Activated T-cell treated with anti-CD3 and anti-CD28 coated beads for 48 hours (primary cell): ENCODE data around the gene KIF6.

Source experiments
- DNase-seq: peaks from one replicate; pipeline ENCODE4 v3.0.0-alpha.2; 2020; ENCODE audit warnings: low read depth

The KIF6 gene

GRCh38 chr6:39599341-39599740 lies 125.9 kb downstream of the KIF6 start:
- no peak for DNase-seq

DNA sequence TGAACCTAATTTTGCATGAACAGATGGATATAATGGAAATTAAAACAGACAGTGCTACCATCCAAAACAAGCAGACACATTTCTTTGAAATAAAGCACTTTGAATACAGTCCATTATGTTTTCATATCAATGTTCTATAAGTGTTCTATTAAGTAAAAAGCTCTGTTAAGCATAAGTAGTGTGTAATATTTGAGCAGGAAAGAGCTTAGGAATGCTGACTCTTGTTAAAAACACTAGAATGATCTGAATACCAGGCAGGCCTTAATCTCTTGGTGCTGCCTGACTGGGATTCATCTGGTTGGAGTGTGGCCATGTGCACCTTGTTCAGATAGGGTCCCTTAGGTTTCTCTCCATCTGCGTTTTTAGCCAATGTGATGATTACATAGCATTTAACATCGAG lies 130.9 kb downstream of the KIF6 start:
- DNase-seq: no peak

- DNase-seq: no peak
These were observed 131.6 kb downstream of the KIF6 start for GRCh38 chr6:39593646-39594045.

DNA sequence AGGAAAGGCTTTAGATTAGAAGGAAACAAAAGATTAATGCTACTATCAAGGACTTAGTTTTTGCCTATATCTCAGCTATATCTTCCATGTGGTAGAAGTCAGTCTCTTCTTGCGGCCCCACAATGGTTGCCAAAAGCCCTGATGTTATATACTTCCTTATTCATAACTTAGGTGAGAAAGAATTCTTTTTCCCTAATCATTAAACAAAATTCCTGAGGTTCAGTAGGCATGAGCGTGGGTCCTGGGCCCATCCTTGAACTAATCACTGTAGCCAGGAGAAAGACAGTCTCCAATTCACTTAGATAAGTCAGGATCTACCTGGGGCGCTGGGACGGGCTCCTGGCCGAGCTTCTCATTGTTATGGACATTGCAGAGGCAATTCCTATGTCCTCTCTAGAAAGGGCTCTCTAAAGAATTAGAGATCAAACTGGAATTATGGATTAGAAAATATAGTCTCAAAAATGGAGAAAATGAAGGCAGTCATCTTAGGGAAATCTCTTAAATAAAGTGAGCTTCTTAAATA lies 134.3 kb downstream of the KIF6 start:
- DNase-seq: no peak

DNA sequence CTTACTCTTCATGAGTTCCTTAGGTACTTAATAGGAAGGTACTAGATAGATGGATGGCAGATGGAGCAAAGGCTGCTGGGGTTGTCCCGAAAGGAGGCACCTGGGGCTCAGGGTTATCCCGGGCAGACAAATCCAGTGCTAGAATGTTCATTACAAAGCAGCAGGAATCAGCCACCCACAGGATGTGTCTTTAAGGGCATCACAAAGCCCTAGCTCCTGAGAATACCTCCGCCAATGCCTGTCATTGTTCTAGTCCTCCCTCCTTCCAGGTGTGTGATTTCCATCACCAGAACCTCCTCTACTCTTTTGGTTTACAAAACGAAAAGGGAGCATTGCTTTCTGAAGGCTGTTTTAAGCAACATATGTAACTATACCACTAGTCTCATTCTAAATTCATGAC lies 138.1 kb downstream of the KIF6 start:
- DNase-seq: no peak

DNA sequence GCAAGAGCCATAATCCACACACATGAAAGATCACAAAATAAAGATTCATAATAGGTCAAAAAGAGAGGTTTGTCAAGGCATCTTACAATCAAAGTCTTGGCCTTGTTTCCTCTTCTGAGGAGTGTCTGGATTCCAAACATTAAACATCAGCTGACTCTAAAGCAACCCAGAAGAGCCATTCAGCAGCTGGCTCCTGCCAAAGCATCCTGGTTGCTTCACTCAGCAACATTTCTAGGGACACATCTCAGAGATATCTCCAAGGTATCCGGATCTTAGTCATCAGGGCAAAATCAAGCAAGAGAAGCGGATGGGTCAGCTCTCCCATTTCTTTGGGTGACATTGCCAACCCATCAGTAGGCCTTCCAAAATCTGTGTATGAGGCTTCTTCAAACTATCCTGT lies 139.6 kb downstream of the KIF6 start:
- DNase-seq: no peak

- DNase-seq: no peak
These were observed 147.6 kb downstream of the KIF6 start for GRCh38 chr6:39577446-39578165.

- DNase-seq: no peak
These were observed 148.5 kb downstream of the KIF6 start for GRCh38 chr6:39576556-39577303.

GRCh38 chr6:39574991-39575390 lies 150.2 kb downstream of the KIF6 start:
- DNase-seq: no peak

GRCh38 chr6:39573541-39573940 lies 151.7 kb downstream of the KIF6 start:
- DNase-seq: no peak

DNA sequence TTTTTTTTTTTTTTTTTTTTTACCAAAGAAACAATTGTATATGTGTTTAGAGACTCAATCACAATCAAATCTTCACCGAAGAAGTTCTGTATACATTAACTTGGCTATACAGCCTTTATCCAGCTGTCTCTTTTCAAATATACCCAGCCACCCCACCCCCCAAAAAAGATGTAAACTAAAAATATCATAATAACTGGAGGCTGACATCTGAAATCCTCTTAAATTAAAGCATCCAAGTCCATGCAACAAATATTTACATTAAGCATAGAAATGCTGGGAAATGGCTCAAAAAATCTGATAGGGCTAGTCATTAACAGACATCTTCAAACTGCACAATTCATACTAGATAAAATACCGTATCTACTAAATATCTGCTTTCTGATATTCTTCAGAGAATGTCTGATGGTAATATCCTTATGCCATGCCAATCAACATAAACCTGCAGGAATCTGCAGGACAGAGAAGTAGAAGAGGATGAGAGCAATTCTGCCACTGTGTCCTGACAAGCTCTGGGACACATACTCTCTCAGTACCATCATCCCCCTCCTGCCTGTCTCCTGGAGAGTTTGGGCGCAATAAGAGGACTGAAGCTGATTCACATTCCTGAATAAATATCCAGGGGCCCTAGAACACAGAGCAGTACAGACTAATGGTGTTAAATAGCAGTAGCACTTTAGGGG lies 152.4 kb downstream of the KIF6 start:
- no peak for DNase-seq

DNA sequence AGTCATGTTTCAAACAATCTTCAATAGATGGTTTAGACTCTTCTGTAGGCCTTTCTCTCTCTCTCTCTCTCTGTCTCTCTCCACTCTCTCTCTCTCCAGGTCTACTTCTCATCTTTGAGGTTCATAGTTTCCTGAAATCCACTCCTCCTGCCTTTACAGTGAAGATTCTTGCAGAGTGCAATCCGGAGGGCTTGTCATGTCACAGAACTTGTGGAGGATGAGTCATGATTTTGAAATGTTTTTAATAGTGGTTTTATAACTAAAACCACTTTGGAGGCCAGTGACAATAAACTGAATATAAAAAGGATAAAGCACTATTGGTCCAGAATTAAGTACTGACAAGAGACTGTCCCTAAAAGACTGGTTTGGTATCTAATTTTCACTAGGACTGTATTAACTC lies 156.3 kb downstream of the KIF6 start:
- DNase-seq: no peak

GRCh38 chr6:39567091-39567490 lies 158.1 kb downstream of the KIF6 start:
- DNase-seq: no peak

DNA sequence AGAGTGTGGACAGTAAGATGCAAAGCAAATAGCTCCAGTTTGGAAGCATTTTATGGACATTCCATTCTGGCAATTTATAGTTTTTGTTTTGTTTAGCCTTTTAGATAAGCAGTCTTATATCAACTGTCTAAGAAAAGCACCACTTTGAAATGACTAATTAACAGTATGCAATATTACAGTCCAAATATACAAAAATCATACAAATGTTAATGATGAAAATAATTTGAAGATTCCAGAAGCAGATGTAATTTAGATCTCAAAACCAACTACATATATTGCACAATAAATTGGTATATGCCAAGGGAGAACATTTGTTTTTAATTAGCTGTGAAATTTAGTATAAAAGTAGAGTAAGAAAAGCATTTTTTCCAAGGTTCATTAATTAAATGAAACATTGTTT lies 158.8 kb downstream of the KIF6 start:
- DNase-seq: no peak

- no peak for DNase-seq
These were observed 159.3 kb downstream of the KIF6 start for GRCh38 chr6:39565956-39566355.

- no peak for DNase-seq
These were observed 161.5 kb downstream of the KIF6 start for GRCh38 chr6:39563566-39564311.

DNA sequence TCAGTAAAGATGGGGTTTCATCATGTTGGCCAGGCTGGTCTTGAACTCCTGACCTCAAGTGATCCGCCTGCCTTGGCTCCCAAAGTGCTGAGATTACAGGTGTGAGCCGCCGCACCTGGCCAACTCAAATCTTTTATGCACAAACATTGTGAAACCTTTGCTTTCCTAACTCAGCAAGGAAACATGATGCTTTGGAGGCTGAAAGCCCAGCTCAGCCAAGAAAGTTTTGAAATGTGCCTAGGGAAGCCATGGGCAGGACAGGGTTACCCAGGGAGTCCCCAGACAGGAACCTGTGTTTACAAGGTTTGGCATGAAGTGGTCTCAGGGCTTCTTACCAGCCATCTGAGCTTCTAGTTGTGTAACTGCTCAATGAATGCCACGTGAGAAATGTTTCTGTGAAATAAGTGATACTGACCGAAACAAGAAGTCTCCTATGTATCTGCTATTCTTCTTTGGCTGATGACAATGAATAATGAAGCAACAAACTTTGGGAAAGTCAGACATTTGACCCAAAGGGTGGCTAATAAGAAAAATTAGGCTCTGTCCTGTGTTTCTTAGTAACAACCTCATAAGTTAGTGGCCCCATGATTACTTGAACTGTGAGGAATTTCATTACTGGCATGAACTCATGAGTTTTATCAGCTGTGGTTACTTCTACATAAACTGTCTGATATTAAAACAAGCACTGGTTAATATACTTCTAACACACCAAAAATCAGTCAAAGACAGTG lies 163.5 kb downstream of the KIF6 start:
- DNase-seq: no peak

- DNase-seq: no peak
These were observed 164.3 kb downstream of the KIF6 start for GRCh38 chr6:39560915-39561314.

- no peak for DNase-seq
These were observed 166.5 kb downstream of the KIF6 start for GRCh38 chr6:39558591-39559190.

GRCh38 chr6:39558079-39558478 lies 167.1 kb downstream of the KIF6 start:
- DNase-seq: no peak

GRCh38 chr6:39555136-39555535 lies 170.1 kb downstream of the KIF6 start:
- DNase-seq: no peak
